HepG2 (cell line): ENCODE results near the gene SLX9.

Source experiments
- BRCA1 ChIP-seq: sonication (generic); formaldehyde crosslinking; IDR thresholded peaks from 2 replicates; pipeline ENCODE4 v1.4.0; 2020; ENCODE audit warnings: missing genetic modification reagents
- CHD2 ChIP-seq: IDR thresholded peaks from 2 replicates; pipeline ENCODE4 v1.6.1; 2011; ENCODE audit warnings: low read depth, low read length, improper control_type of control experiment
- EZH2 ChIP-seq: conservative IDR thresholded peaks from 2 replicates; pipeline ENCODE4 v1.6.1; 2012; ENCODE audit warnings: mild to moderate bottlenecking, low read depth, low read length, moderate library complexity
- FOXK1 ChIP-seq: sonication (generic); formaldehyde crosslinking; IDR thresholded peaks from 2 replicates; pipeline ENCODE4 v1.4.0; 2020; ENCODE audit warnings: low read depth, missing genetic modification reagents, borderline replicate concordance
- JUN ChIP-seq: sonication (generic); formaldehyde crosslinking; IDR thresholded peaks from 2 replicates; pipeline ENCODE4 v1.4.0; 2020; ENCODE audit warnings: mild to moderate bottlenecking, missing genetic modification reagents
- MBD4 ChIP-seq: IDR thresholded peaks from 2 replicates; pipeline ENCODE4 v1.6.1; 2012; ENCODE audit warnings: low read length, inconsistent platforms, borderline replicate concordance
- RXRB ChIP-seq: IDR thresholded peaks from 2 replicates; pipeline ENCODE4 v1.6.1; 2016; ENCODE audit warnings: borderline replicate concordance, missing genetic modification reagents, missing compliant biosample characterization
- SPEN ChIP-seq: sonication (generic); formaldehyde crosslinking; IDR thresholded peaks from 2 replicates; pipeline ENCODE4 v1.5.1; 2020; ENCODE audit warnings: low read depth, mild to moderate bottlenecking, missing genetic modification reagents
- TAF1 ChIP-seq: sonication (generic); formaldehyde crosslinking; IDR thresholded peaks from 2 replicates; pipeline ENCODE4 v1.4.0; 2020; ENCODE audit warnings: missing genetic modification reagents
- TCF12 ChIP-seq, 2 experiments: fragments of 450-650 bp in 1 of 2; sonication (generic) in 1 of 2; formaldehyde crosslinking in 1 of 2; IDR thresholded peaks; 2 replicates each; pipeline versions ENCODE4 v1.6.1 to v1.8.0; 2017 to 2022; ENCODE audit warnings: antibody characterized with exemption in 1 of 2, mild to moderate bottlenecking in 1 of 2, missing genetic modification reagents in 1 of 2, moderate library complexity in 1 of 2
- ZNF136 ChIP-seq: sonication (generic); formaldehyde crosslinking; IDR thresholded peaks from 2 replicates; pipeline ENCODE4 v1.8.1; 2022; ENCODE audit warnings: low read depth, mild to moderate bottlenecking, moderate library complexity, missing genetic modification reagents
- ZNF274 ChIP-seq: sonication (generic); formaldehyde crosslinking; IDR thresholded peaks from 2 replicates; pipeline ENCODE4 v1.5.1; 2020; ENCODE audit warnings: mild to moderate bottlenecking, missing genetic modification reagents
- TF ChIP-seq, protein P1 (sequence below): sonication (generic); formaldehyde crosslinking; IDR thresholded peaks from 2 replicates; pipeline ENCODE4 v1.5.0; 2020; ENCODE audit warnings: mild to moderate bottlenecking, missing genetic modification reagents, moderate library complexity
- TF ChIP-seq, protein P2 (sequence below): sonication (generic); formaldehyde crosslinking; IDR thresholded peaks from 2 replicates; pipeline ENCODE4 v1.4.0; 2020; ENCODE audit warnings: mild to moderate bottlenecking, missing genetic modification reagents

DNA sequence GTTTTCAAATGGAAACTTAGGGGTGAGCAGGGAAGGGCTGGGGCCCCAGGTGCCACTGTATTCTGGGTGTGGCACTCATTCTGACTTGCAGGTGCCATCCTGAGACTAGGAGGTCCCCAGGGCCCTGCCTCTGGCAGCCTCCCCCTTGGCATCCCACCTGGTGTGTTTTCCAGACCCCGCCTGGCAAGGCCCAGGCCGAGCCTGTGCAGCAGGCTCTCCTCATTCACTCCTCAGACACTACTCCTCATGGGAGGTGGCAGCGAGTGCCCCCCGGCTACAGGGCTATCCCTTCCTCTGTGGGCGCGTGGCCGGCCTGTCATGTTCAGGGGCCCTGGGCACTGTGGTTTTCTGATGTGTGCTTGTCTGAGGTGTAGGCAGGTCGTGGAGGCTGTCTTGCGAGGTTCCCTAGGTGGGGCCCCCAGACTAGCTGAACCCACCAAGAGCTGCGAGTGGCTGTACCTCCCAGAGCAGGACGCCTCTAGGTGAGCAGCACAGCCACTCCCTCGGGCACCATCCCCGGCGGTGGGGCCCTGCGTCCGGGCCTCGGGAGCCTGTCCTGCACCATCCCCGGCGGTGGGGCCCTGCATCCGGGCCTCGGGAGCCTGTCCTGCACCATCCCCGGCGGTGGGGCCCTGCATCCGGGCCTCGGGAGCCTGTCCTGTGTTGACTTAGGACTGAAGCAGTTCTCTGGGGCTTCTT is 13.2 kb downstream of the SLX9 start:
- TF ChIP-seq, protein P1, sequence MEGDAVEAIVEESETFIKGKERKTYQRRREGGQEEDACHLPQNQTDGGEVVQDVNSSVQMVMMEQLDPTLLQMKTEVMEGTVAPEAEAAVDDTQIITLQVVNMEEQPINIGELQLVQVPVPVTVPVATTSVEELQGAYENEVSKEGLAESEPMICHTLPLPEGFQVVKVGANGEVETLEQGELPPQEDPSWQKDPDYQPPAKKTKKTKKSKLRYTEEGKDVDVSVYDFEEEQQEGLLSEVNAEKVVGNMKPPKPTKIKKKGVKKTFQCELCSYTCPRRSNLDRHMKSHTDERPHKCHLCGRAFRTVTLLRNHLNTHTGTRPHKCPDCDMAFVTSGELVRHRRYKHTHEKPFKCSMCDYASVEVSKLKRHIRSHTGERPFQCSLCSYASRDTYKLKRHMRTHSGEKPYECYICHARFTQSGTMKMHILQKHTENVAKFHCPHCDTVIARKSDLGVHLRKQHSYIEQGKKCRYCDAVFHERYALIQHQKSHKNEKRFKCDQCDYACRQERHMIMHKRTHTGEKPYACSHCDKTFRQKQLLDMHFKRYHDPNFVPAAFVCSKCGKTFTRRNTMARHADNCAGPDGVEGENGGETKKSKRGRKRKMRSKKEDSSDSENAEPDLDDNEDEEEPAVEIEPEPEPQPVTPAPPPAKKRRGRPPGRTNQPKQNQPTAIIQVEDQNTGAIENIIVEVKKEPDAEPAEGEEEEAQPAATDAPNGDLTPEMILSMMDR (CRISPR knock-in tag), result no peak
- no peak for TF ChIP-seq RXRB (CRISPR knock-in tag)
- TF ChIP-seq MBD4, result no peak
- no peak for TF ChIP-seq ZNF136
- no peak for TF ChIP-seq BRCA1 (CRISPR knock-in tag)
- no peak for TF ChIP-seq FOXK1
- no peak for TF ChIP-seq TAF1
- TF ChIP-seq ZNF274, result no peak
- TF ChIP-seq EZH2, result no peak
- TF ChIP-seq CHD2, result no peak
- no peak for TF ChIP-seq TCF12 (IDR thresholded peaks at IDR 0.05)
- TF ChIP-seq TCF12 (CRISPR knock-in tag; IDR thresholded peaks at IDR 0.05), result no peak
- TF ChIP-seq SPEN, result no peak
- no peak for TF ChIP-seq JUN (CRISPR knock-in tag)
- TF ChIP-seq, protein P2, sequence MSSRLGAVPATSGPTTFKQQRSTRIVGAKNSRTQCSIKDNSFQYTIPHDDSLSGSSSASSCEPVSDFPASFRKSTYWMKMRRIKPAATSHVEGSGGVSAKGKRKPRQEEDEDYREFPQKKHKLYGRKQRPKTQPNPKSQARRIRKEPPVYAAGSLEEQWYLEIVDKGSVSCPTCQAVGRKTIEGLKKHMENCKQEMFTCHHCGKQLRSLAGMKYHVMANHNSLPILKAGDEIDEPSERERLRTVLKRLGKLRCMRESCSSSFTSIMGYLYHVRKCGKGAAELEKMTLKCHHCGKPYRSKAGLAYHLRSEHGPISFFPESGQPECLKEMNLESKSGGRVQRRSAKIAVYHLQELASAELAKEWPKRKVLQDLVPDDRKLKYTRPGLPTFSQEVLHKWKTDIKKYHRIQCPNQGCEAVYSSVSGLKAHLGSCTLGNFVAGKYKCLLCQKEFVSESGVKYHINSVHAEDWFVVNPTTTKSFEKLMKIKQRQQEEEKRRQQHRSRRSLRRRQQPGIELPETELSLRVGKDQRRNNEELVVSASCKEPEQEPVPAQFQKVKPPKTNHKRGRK (CRISPR knock-in tag), result no peak
